HCT116 (cell line): Measurements from ENCODE around the gene ZNF462. TPM values are rescaled to one million over a fixed set of nuclear protein-coding genes. Genes with fewer than 3 reads are reported as not detected.

Source experiments
- ATAC-seq: fragments of 200-7000 bp; cut with Tn5 transposase; 2 replicates; pipeline ENCODE4 v1.9.1; 2020; ENCODE audit warnings: mild to moderate bottlenecking, moderate library complexity
- BruUV-seq: library from RNA; stranded (reverse); fragments of 400-500 nt; replicated peaks from 2 replicates; lab custom pipeline; 2021; lab: Mats Ljungman, UMichigan
- CTCF ChIA-PET: fragments of 300-600 bp; sonication (Branson Sonifier 250); formaldehyde crosslinking; loops from one replicate; lab custom pipeline; 2021; ENCODE audit warnings: antibody characterized with exemption; lab: Charles Lee
- POLR2A ChIA-PET: fragments of 300-600, 350-600 bp; sonication (Branson Sonifier 250); formaldehyde crosslinking; loops from one replicate; lab custom pipeline; 2021; ENCODE audit warnings: antibody characterized with exemption; lab: Charles Lee
- RAD21 ChIA-PET, 2 experiments: fragments of 300-600 bp; sonication (Branson Sonifier 250); formaldehyde crosslinking; loops; one replicate each; lab custom pipeline; 2023; ENCODE audit warnings: low total read pairs in 2 of 2; ENCODE audit not compliant: uncharacterized antibody in 2 of 2, unreplicated experiment in 2 of 2, low non-redundant PET in 1 of 2; lab: Charles Lee
- DNase-seq: peaks from one replicate; pipeline ENCODE4 v3.0.0-alpha.2; 2010; ENCODE audit warnings: low read depth, low spot score
- H2AFZ ChIP-seq: fragments of 200-600 bp; shearing (Covaris generic), sonication (generic); 2 replicates; pipeline ENCODE4 v1.6.1; 2017; ENCODE audit warnings: low read depth, mixed run types, mixed read lengths, antibody characterized with exemption, low read length; ENCODE audit not compliant: poor library complexity, severe bottlenecking
- H3K27ac ChIP-seq: 2 replicates; pipeline ENCODE4 v1.5.1; 2012; ENCODE audit warnings: low read depth, low read length
- H3K27me3 ChIP-seq: fragments of 200-600 bp; sonication (generic); 2 replicates; pipeline ENCODE4 v1.6.1; 2016; ENCODE audit warnings: mixed run types, low read length, mixed read lengths; ENCODE audit not compliant: insufficient read depth
- H3K36me3 ChIP-seq, 2 experiments: fragments of 200-500 bp in 1 of 2; fragments of 200-600 bp in 1 of 2; sonication (Bioruptor generic) in 1 of 2; sonication (generic) in 1 of 2; 2 replicates each; pipeline versions ENCODE4 v1.5.1 to v1.6.1; 2014 to 2016; ENCODE audit warnings: low read length in 2 of 2, inconsistent platforms in 1 of 2, mixed read lengths in 1 of 2, mixed run types in 1 of 2; ENCODE audit not compliant: insufficient read depth in 2 of 2, control insufficient read depth in 1 of 2
- H3K4me1 ChIP-seq, 2 experiments: fragments of 200-600 bp in 1 of 2; sonication (generic) in 1 of 2; 2 replicates each; pipeline versions ENCODE4 v1.5.1 to v1.6.1; 2012 to 2017; ENCODE audit warnings: low read length in 2 of 2, inconsistent platforms in 1 of 2, mild to moderate bottlenecking in 1 of 2, mixed read lengths in 1 of 2, mixed run types in 1 of 2, moderate library complexity in 1 of 2; ENCODE audit not compliant: insufficient read depth in 2 of 2, control insufficient read depth in 1 of 2
- H3K4me2 ChIP-seq: fragments of 200-600 bp; sonication (generic); 2 replicates; pipeline ENCODE4 v1.6.1; 2017; ENCODE audit warnings: mixed run types, low read length, mixed read lengths
- H3K4me3 ChIP-seq, 2 experiments: fragments of 200-600 bp in 1 of 2; sonication (generic) in 1 of 2; replicated peaks in 1 of 2; 2 replicates each; pipeline ENCODE4 v1.5.1; 2011 to 2016; ENCODE audit warnings: low read length in 2 of 2, control low read depth in 1 of 2, low read depth in 1 of 2, mild to moderate bottlenecking in 1 of 2, mixed read lengths in 1 of 2, mixed run types in 1 of 2
- H3K79me2 ChIP-seq: fragments of 200-600 bp; sonication (generic); 2 replicates; pipeline ENCODE4 v1.6.1; 2017; ENCODE audit warnings: mild to moderate bottlenecking, mixed run types, low read length, moderate library complexity, mixed read lengths; ENCODE audit not compliant: insufficient read depth
- H3K9ac ChIP-seq: fragments of 200-600 bp; sonication (generic); 2 replicates; pipeline ENCODE4 v1.6.1; 2016; ENCODE audit warnings: low read length, mixed read lengths
- H3K9me2 ChIP-seq: fragments of 200-600 bp; sonication (generic), shearing (Covaris generic); 2 replicates; pipeline ENCODE4 v1.6.1; 2017; ENCODE audit warnings: mixed run types, mild to moderate bottlenecking, moderate library complexity; ENCODE audit not compliant: insufficient read depth
- H3K9me3 ChIP-seq, 2 experiments: fragments of 200-500 bp in 1 of 2; fragments of 200-600 bp in 1 of 2; sonication (Bioruptor generic) in 1 of 2; sonication (generic) in 1 of 2; 2 replicates each; pipeline ENCODE4 v1.6.1; 2014 to 2017; ENCODE audit warnings: low read length in 2 of 2, mixed read lengths in 2 of 2, inconsistent platforms in 1 of 2, low read depth in 1 of 2, mild to moderate bottlenecking in 1 of 2, mixed run types in 1 of 2, moderate library complexity in 1 of 2; ENCODE audit not compliant: control insufficient read depth in 1 of 2, insufficient read depth in 1 of 2
- H4K20me1 ChIP-seq: fragments of 200-600 bp; sonication (generic), shearing (Covaris generic); 2 replicates; pipeline ENCODE4 v1.6.1; 2017; ENCODE audit warnings: mixed run types, mild to moderate bottlenecking, moderate library complexity; ENCODE audit not compliant: insufficient read depth
- ATF3 ChIP-seq: IDR thresholded peaks from 2 replicates; pipeline ENCODE4 v1.6.1; 2012
- CTCF ChIP-seq, 3 experiments: fragments of 200-600 bp in 1 of 3; sonication (generic) in 1 of 3; IDR thresholded peaks in 2 of 3; conservative IDR thresholded peaks in 1 of 3; 2 replicates each; pipeline ENCODE4 v1.5.1; 2012 to 2017; ENCODE audit warnings: low read depth in 2 of 3, low read length in 2 of 3, antibody characterized with exemption in 1 of 3, borderline replicate concordance in 1 of 3, control low read depth in 1 of 3, mild to moderate bottlenecking in 1 of 3, mixed read lengths in 1 of 3, mixed run types in 1 of 3, moderate library complexity in 1 of 3; ENCODE audit not compliant: insufficient read depth in 1 of 3
- EZH2phosphoT487 ChIP-seq: fragments of 200-600 bp; IDR thresholded peaks from 2 replicates; pipeline ENCODE4 v1.6.1; 2018; ENCODE audit warnings: antibody characterized with exemption, borderline replicate concordance
- POLR2A ChIP-seq: IDR thresholded peaks from 2 replicates; pipeline ENCODE4 v1.7.0; 2011; ENCODE audit warnings: borderline replicate concordance; ENCODE audit not compliant: insufficient read depth, insufficient read length; ENCODE audit errors: extremely low read depth
- SIN3A ChIP-seq: IDR thresholded peaks from 2 replicates; pipeline ENCODE4 v1.6.1; 2012; ENCODE audit warnings: low read depth
- SP1 ChIP-seq: IDR thresholded peaks from 2 replicates; pipeline ENCODE4 v1.6.1; 2012; ENCODE audit warnings: low read depth
- SRF ChIP-seq: IDR thresholded peaks from 2 replicates; pipeline ENCODE4 v1.6.1; 2012; ENCODE audit warnings: low read depth
- YY1 ChIP-seq: IDR thresholded peaks from 2 replicates; pipeline ENCODE4 v1.6.1; 2011; ENCODE audit warnings: low read length, low read depth, moderate library complexity, mild to moderate bottlenecking; ENCODE audit not compliant: insufficient replicate concordance; ENCODE audit errors: extremely low read depth
- ZFX ChIP-seq: fragments of 450-650 bp; IDR thresholded peaks from 2 replicates; pipeline ENCODE4 v1.6.1; 2017
- intact Hi-C: fragments of 100-400 bp; cut with micrococcal nuclease; formaldehyde crosslinking; loops from 2 replicates; pipeline ENCODE4 v1.10.0; 2022
- total RNA-seq: library from RNA; stranded (reverse); gene quantifications from one replicate; pipeline ENCODE4 v1.2.1, GENCODE V29; 2021; ENCODE audit not compliant: unreplicated experiment

ZNF462 gene
- total RNA-seq, 1 experiment from 2014 or later, result 18.1 TPM

- Histone ChIP-seq H3K27ac (0 out of 2 replicates have a peak overlapping the region, but pooled peaks have one; percentile 77), H3K36me3 (no peaks in the 10 kb centered on the region), H3K9ac (no peak overlapping the region; the same call in 1 of the 2 replicates), H3K4me2 (peak overlapping the region; percentile 81), H3K4me1 (peaks cover 38 to 71% of the 10 kb centered on the region in 2 experiments), H3K79me2 (no peaks in the 10 kb centered on the region), H3K27me3 (no peaks in the 10 kb centered on the region), H2AFZ (peak overlapping the region; percentile 44), H3K9me3 (no peaks in the 10 kb centered on the region), H4K20me1 (no peaks in the 10 kb centered on the region), H3K4me3 (no peak overlapping the region), H3K9me2 (no peaks in the 10 kb centered on the region)
- ChIA-PET CTCF (no interaction called here), POLR2A (no interaction called here), RAD21 (no interaction called here)
- BruUV-seq, result no TSS peak
- no peak for DNase-seq
- ATAC-seq, result no peak
- intact Hi-C loops, result no loop called here
- TF ChIP-seq ATF3, result no peak
- no peak for TF ChIP-seq CTCF (IDR thresholded peaks at IDR 0.05 in 2 of 3, conservative IDR thresholded peaks at IDR 0.05 in 1 of 3; ENCODE audit: borderline replicate concordance in 1 of 3, insufficient read depth in 1 of 3, low read depth in 2 of 3, low read length in 2 of 3)
- TF ChIP-seq YY1, result no peak
- TF ChIP-seq ZFX, result no peak
- TF ChIP-seq EZH2phosphoT487, result no peak
- no peak for TF ChIP-seq SIN3A
- no peak for TF ChIP-seq SP1
- TF ChIP-seq POLR2A, result no peak
- TF ChIP-seq SRF, result no peak
Measured at GRCh38 chr9:106920091-106920490, 57.1 kb downstream of the ZNF462 start.
